Muscle layer of colon (tissue), 2 donors: ENCODE data around the gene P3H2.

Experiments used
- H3K27ac ChIP-seq: one replicate; pipeline ENCODE4 v1.7.0; 2013; ENCODE audit warnings: low read depth, mild to moderate bottlenecking, low read length, moderate library complexity
- H3K27me3 ChIP-seq, 2 donors: one replicate each; pipeline ENCODE4 v1.7.0; 2013; ENCODE audit warnings: low read length in 2 of 2, mild to moderate bottlenecking in 2 of 2; ENCODE audit not compliant: insufficient read depth in 2 of 2, control insufficient read depth in 1 of 2
- H3K36me3 ChIP-seq: one replicate; pipeline ENCODE4 v1.7.0; 2013; ENCODE audit warnings: mild to moderate bottlenecking, low read length; ENCODE audit not compliant: insufficient read depth
- H3K4me1 ChIP-seq: one replicate; pipeline ENCODE4 v1.7.0; 2013; ENCODE audit warnings: mild to moderate bottlenecking, low read length; ENCODE audit not compliant: insufficient read depth
- H3K4me3 ChIP-seq, 2 donors: one replicate each; pipeline ENCODE4 v1.7.0; 2013; ENCODE audit warnings: low read length in 2 of 2, low read depth in 1 of 2, mild to moderate bottlenecking in 1 of 2, moderate library complexity in 1 of 2
- H3K9ac ChIP-seq: one replicate; pipeline ENCODE4 v1.7.0; 2013; ENCODE audit warnings: low read length
- H3K9me3 ChIP-seq: one replicate; pipeline ENCODE4 v1.7.0; 2013; ENCODE audit warnings: mild to moderate bottlenecking, low read length
- donor health status: abdominal sarcoma.
- donor health status: Adenocarcinoma of cecum.

P3H2 gene

GRCh38 chr3:190044974-190045373 is 75.7 kb downstream of the P3H2 start:
- no peak overlapping the region for H3K9ac ChIP-seq

GRCh38 chr3:190044142-190044541 is 76.6 kb downstream of the P3H2 start:
- H3K36me3 ChIP-seq: no peaks in the 10 kb centered on the region
- H3K4me3 ChIP-seq: no peak overlapping the region
- H3K27me3 ChIP-seq: no peaks in the 10 kb centered on the region
- H3K27ac ChIP-seq: peak overlapping the region; percentile 57
- H3K4me1 ChIP-seq: peaks cover 46% of the 10 kb centered on the region
- H3K9ac ChIP-seq: no peak overlapping the region
- no peaks in the 10 kb centered on the region for H3K9me3 ChIP-seq

More at GRCh38 chr3:190044974-190045373, 75.7 kb downstream of the P3H2 start:
- H3K27ac ChIP-seq: peak overlapping the region; percentile 57
- H3K27me3 ChIP-seq: no peaks in the 10 kb centered on the region
- H3K36me3 ChIP-seq: no peaks in the 10 kb centered on the region
- H3K9me3 ChIP-seq: no peaks in the 10 kb centered on the region
- H3K4me1 ChIP-seq: peaks cover 54% of the 10 kb centered on the region
- no peak overlapping the region for H3K4me3 ChIP-seq

- no peak overlapping the region for H3K4me3 ChIP-seq
- no peaks in the 10 kb centered on the region for H3K27me3 ChIP-seq
- no peaks in the 10 kb centered on the region for H3K9me3 ChIP-seq
- H3K36me3 ChIP-seq: no peaks in the 10 kb centered on the region
- H3K9ac ChIP-seq: no peak overlapping the region
- peak overlapping the region; percentile 13 for H3K27ac ChIP-seq
- H3K4me1 ChIP-seq: peaks cover 43% of the 10 kb centered on the region
These were observed 77.0 kb downstream of the P3H2 start for GRCh38 chr3:190043741-190044140.

DNA sequence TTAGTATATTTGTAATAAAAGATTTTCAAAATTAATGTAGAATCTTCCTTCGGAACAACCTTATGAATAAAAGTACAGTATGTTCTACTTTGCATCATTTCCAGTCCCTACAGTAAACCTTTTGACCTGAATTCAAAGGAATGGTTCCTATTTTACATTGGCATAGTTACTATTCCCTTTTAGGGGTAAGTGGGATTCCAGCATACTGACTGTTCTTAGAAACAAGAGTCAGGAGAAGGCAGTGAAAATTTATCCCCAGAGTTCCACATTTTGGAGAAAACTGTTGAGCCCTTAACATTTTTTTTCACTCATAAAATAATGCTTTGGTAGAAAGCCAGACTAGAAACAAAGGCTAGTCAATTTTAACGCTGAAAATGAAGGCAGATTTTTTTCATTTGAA is 78.1 kb downstream of the P3H2 start:
- no peaks in the 10 kb centered on the region for H3K36me3 ChIP-seq
- no peak overlapping the region for H3K9ac ChIP-seq
- H3K9me3 ChIP-seq: no peaks in the 10 kb centered on the region
- H3K27me3 ChIP-seq: no peaks in the 10 kb centered on the region
- H3K27ac ChIP-seq: peak overlapping the region; percentile 82
- no peak overlapping the region for H3K4me3 ChIP-seq
- peaks cover 45% of the 10 kb centered on the region for H3K4me1 ChIP-seq

GRCh38 chr3:190041333-190042041 is 79.2 kb downstream of the P3H2 start:
- no peaks in the 10 kb centered on the region for H3K27me3 ChIP-seq
- no peaks in the 10 kb centered on the region for H3K36me3 ChIP-seq
- peak overlapping the region; percentile 82 for H3K27ac ChIP-seq
- H3K9ac ChIP-seq: no peak overlapping the region
- no peak overlapping the region for H3K4me3 ChIP-seq
- no peaks in the 10 kb centered on the region for H3K9me3 ChIP-seq
- H3K4me1 ChIP-seq: peaks cover 49% of the 10 kb centered on the region

DNA sequence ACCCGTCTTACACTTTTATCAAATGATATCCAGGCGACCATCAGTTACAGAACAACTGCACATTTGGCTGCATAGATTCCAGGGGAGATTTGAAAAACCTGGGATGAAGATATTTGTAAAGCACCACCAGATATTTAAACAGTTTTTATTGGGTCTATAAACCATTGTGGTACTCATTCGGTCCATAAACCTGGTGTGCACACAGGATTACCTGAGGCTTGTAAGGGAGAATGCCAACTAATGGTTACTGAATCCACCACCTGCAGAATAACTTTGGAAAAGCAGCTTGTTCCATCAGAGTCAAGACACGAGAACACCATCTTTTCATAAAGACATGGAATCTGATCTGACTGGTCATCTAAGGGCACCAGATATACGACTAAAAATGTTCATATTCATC is 80.6 kb downstream of the P3H2 start:
- Histone ChIP-seq H3K9ac (no peak overlapping the region), H3K9me3 (no peaks in the 10 kb centered on the region), H3K27me3 (no peaks in the 10 kb centered on the region), H3K27ac (no peak overlapping the region), H3K4me1 (peaks cover 46% of the 10 kb centered on the region), H3K4me3 (no peak overlapping the region), H3K36me3 (no peaks in the 10 kb centered on the region)

GRCh38 chr3:190038050-190038933 is 82.4 kb downstream of the P3H2 start:
- H3K27me3 ChIP-seq: no peaks in the 10 kb centered on the region

DNA sequence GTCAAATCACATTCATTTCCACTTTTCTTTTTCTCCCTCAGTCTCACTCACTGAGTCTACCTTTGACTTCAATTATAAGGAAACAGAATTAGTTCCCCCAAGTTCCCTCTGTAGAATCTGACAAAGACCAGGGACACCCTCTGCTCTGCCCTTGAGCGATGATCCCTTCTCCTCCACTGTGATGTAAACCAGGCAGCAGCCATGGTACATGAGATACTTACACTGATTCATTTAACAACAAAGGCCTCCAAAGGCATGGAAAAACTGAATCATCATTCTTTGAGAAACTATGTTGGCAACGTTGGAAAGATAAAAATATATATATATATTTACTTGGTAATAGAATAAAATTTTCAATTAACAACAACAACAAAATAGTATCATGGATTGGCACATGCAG is 84.1 kb downstream of the P3H2 start:
- no peaks in the 10 kb centered on the region for H3K36me3 ChIP-seq
- H3K27me3 ChIP-seq: no peaks in the 10 kb centered on the region
- no peak overlapping the region for H3K9ac ChIP-seq
- H3K4me1 ChIP-seq: peaks cover 20% of the 10 kb centered on the region
- H3K27ac ChIP-seq: no peak overlapping the region
- no peaks in the 10 kb centered on the region for H3K9me3 ChIP-seq
- H3K4me3 ChIP-seq: no peak overlapping the region

More at GRCh38 chr3:190038050-190038933, 82.4 kb downstream of the P3H2 start:
- no peaks in the 10 kb centered on the region for H3K36me3 ChIP-seq
- peak overlapping the region; percentile 35 for H3K27ac ChIP-seq
- no peak overlapping the region for H3K4me3 ChIP-seq
- H3K4me1 ChIP-seq: peaks cover 28% of the 10 kb centered on the region
- no peaks in the 10 kb centered on the region for H3K9me3 ChIP-seq
- no peak overlapping the region for H3K9ac ChIP-seq

GRCh38 chr3:190034446-190034845 is 86.3 kb downstream of the P3H2 start:
- Histone ChIP-seq H3K9me3 (no peaks in the 10 kb centered on the region), H3K27ac (no peak overlapping the region)

DNA sequence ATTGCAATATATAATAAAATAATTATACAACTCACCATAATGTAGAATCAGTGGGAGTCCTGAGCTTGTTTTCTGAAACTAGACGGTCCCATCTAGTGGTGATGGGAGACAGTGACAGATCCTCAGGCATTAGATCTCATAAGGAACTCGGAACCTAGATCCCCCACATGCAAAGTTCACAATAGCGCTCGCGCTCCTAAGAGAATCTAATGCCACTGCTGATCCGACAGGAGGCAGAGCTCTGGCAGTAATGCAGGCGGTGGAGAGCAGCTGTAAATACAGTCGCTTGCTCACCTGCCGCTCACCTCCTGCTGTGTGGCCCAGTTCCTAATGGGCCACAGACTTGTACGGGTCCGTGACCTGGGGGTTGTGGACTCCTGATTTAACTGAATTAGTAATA is 87.8 kb downstream of the P3H2 start:
- no peak overlapping the region for H3K9ac ChIP-seq

More at GRCh38 chr3:190034446-190034845, 86.3 kb downstream of the P3H2 start:
- H3K4me1 ChIP-seq: peaks cover 16% of the 10 kb centered on the region
- H3K9ac ChIP-seq: no peak overlapping the region
- H3K4me3 ChIP-seq: no peak overlapping the region
- no peaks in the 10 kb centered on the region for H3K36me3 ChIP-seq
- H3K27me3 ChIP-seq: no peaks in the 10 kb centered on the region

GRCh38 chr3:190031887-190032752 is 88.6 kb downstream of the P3H2 start:
- no peak overlapping the region for H3K9ac ChIP-seq
- H3K27me3 ChIP-seq: no peaks in the 10 kb centered on the region
- H3K4me1 ChIP-seq: peaks cover 6% of the 10 kb centered on the region

More for the DNA sequence above, 87.8 kb downstream of the P3H2 start:
- no peaks in the 10 kb centered on the region for H3K27me3 ChIP-seq
- peaks cover 10% of the 10 kb centered on the region for H3K4me1 ChIP-seq
- H3K9me3 ChIP-seq: no peaks in the 10 kb centered on the region
- H3K36me3 ChIP-seq: no peaks in the 10 kb centered on the region
- H3K4me3 ChIP-seq: no peak overlapping the region
- H3K27ac ChIP-seq: no peak overlapping the region

More at GRCh38 chr3:190031887-190032752, 88.6 kb downstream of the P3H2 start:
- Histone ChIP-seq H3K36me3 (no peaks in the 10 kb centered on the region), H3K4me3 (no peak overlapping the region), H3K27ac (peak overlapping the region; percentile 42), H3K9me3 (no peaks in the 10 kb centered on the region)
